ENCODE results near the gene CERCAM. TPM values are rescaled to one million over a fixed set of nuclear protein-coding genes. Genes with fewer than 3 reads are reported as not detected.

Gene CERCAM
- total and polyA plus RNA-seq, 2 experiments from 2014 or later, result 2.7 to 7.9 TPM

DNA sequence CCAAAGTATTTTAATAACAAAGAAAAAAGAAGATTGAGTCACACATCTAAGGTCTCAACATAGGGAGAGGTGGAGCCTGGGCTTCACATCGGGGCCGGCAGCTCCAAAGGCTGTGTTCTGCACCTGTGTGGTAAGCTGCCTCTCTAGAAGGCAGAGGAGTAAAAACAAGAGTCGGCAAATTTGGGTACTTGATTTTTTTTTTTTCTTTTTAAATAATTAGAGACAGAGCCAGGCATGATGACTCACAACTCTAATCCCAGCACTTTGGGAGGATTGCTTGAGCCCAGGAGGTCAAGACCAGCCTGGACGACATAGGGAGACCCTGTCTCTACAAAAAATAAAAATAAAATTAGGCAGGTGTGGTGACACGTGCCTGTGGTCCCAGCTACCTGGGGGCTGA lies 44.8 kb upstream of the CERCAM start:
- H3K4me1 ChIP-seq (ENCODE audit: insufficient read depth), result peaks cover 9% of the 10 kb centered on the region
- no peak overlapping the region for H3K4me3 ChIP-seq
- Mint-ChIP-seq H3K27me3 (ENCODE audit: insufficient read depth, low read depth, poor library complexity) (peaks cover 14% of the 10 kb centered on the region), H3K9me3 (no peaks in the 10 kb centered on the region), H3K4me3 (no peak overlapping the region; the same call in 2 of the 3 replicates), H3K27ac (no peak overlapping the region), H3K4me1 (peaks cover 20% of the 10 kb centered on the region), H3K36me3 (ENCODE audit: low read depth) (peaks cover 16% of the 10 kb centered on the region)
- H3F3A ChIP-seq (replicated peaks; ENCODE audit: low read depth), result 0 out of 2 replicates have a peak, but pooled peaks cover 8% of the 10 kb centered on the region
- peaks cover 37% of the 10 kb centered on the region for H3K79me2 ChIP-seq (replicated peaks; ENCODE audit: insufficient read depth)
- ATAC-seq (no peak), DNase-seq (ENCODE audit: low spot score) (no peak)
- peaks cover 16% of the 10 kb centered on the region for H4K20me1 ChIP-seq (replicated peaks; ENCODE audit: insufficient read depth)
- no peak overlapping the region for H2AFZ ChIP-seq
- TF ChIP-seq ZNF331 (CRISPR knock-in tag; IDR thresholded peaks at IDR 0.05; ENCODE audit: low read depth) (no peak), EZH2phosphoT487 (IDR thresholded peaks at IDR 0.05; ENCODE audit: unreplicated experiment) (no peak), JUNB (IDR thresholded peaks at IDR 0.05; ENCODE audit: unreplicated experiment) (no peak), POLR2AphosphoS5 (IDR thresholded peaks at IDR 0.05; ENCODE audit: low read depth) (no peak), CREB1 (CRISPR knock-in tag; IDR thresholded peaks at IDR 0.05; ENCODE audit: low read depth) (no peak), NANOG (IDR thresholded peaks at IDR 0.05; ENCODE audit: borderline replicate concordance) (no peak), STAT1 (IDR thresholded peaks at IDR 0.05; ENCODE audit: unreplicated experiment) (no peak), ZNF114 (CRISPR knock-in tag; IDR thresholded peaks at IDR 0.05) (no peak)
- TF ChIP-seq, protein P1, sequence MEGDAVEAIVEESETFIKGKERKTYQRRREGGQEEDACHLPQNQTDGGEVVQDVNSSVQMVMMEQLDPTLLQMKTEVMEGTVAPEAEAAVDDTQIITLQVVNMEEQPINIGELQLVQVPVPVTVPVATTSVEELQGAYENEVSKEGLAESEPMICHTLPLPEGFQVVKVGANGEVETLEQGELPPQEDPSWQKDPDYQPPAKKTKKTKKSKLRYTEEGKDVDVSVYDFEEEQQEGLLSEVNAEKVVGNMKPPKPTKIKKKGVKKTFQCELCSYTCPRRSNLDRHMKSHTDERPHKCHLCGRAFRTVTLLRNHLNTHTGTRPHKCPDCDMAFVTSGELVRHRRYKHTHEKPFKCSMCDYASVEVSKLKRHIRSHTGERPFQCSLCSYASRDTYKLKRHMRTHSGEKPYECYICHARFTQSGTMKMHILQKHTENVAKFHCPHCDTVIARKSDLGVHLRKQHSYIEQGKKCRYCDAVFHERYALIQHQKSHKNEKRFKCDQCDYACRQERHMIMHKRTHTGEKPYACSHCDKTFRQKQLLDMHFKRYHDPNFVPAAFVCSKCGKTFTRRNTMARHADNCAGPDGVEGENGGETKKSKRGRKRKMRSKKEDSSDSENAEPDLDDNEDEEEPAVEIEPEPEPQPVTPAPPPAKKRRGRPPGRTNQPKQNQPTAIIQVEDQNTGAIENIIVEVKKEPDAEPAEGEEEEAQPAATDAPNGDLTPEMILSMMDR (conservative IDR thresholded peaks at IDR 0.05; ENCODE audit: low read depth in 2 of 2), result no peak
- TF ChIP-seq, protein P2, sequence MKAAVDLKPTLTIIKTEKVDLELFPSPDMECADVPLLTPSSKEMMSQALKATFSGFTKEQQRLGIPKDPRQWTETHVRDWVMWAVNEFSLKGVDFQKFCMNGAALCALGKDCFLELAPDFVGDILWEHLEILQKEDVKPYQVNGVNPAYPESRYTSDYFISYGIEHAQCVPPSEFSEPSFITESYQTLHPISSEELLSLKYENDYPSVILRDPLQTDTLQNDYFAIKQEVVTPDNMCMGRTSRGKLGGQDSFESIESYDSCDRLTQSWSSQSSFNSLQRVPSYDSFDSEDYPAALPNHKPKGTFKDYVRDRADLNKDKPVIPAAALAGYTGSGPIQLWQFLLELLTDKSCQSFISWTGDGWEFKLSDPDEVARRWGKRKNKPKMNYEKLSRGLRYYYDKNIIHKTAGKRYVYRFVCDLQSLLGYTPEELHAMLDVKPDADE (IDR thresholded peaks at IDR 0.05), result no peak
- TF ChIP-seq, protein P3, sequence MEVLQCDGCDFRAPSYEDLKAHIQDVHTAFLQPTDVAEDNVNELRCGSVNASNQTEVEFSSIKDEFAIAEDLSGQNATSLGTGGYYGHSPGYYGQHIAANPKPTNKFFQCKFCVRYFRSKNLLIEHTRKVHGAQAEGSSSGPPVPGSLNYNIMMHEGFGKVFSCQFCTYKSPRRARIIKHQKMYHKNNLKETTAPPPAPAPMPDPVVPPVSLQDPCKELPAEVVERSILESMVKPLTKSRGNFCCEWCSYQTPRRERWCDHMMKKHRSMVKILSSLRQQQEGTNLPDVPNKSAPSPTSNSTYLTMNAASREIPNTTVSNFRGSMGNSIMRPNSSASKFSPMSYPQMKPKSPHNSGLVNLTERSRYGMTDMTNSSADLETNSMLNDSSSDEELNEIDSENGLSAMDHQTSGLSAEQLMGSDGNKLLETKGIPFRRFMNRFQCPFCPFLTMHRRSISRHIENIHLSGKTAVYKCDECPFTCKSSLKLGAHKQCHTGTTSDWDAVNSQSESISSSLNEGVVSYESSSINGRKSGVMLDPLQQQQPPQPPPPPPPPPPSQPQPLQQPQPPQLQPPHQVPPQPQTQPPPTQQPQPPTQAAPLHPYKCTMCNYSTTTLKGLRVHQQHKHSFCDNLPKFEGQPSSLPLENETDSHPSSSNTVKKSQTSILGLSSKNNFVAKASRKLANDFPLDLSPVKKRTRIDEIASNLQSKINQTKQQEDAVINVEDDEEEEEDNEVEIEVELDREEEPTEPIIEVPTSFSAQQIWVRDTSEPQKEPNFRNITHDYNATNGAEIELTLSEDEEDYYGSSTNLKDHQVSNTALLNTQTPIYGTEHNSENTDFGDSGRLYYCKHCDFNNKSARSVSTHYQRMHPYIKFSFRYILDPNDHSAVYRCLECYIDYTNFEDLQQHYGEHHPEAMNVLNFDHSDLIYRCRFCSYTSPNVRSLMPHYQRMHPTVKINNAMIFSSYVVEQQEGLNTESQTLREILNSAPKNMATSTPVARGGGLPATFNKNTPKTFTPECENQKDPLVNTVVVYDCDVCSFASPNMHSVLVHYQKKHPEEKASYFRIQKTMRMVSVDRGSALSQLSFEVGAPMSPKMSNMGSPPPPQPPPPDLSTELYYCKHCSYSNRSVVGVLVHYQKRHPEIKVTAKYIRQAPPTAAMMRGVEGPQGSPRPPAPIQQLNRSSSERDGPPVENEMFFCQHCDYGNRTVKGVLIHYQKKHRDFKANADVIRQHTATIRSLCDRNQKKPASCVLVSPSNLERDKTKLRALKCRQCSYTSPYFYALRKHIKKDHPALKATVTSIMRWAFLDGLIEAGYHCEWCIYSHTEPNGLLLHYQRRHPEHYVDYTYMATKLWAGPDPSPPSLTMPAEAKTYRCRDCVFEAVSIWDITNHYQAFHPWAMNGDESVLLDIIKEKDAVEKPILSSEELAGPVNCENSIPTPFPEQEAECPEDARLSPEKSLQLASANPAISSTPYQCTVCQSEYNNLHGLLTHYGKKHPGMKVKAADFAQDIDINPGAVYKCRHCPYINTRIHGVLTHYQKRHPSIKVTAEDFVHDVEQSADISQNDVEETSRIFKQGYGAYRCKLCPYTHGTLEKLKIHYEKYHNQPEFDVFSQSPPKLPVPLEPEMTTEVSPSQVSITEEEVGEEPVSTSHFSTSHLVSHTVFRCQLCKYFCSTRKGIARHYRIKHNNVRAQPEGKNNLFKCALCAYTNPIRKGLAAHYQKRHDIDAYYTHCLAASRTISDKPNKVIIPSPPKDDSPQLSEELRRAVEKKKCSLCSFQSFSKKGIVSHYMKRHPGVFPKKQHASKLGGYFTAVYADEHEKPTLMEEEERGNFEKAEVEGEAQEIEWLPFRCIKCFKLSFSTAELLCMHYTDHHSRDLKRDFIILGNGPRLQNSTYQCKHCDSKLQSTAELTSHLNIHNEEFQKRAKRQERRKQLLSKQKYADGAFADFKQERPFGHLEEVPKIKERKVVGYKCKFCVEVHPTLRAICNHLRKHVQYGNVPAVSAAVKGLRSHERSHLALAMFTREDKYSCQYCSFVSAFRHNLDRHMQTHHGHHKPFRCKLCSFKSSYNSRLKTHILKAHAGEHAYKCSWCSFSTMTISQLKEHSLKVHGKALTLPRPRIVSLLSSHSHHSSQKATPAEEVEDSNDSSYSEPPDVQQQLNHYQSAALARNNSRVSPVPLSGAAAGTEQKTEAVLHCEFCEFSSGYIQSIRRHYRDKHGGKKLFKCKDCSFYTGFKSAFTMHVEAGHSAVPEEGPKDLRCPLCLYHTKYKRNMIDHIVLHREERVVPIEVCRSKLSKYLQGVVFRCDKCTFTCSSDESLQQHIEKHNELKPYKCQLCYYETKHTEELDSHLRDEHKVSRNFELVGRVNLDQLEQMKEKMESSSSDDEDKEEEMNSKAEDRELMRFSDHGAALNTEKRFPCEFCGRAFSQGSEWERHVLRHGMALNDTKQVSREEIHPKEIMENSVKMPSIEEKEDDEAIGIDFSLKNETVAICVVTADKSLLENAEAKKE (CRISPR knock-in tag; IDR thresholded peaks at IDR 0.05), result no peak
- peaks cover 7% of the 10 kb centered on the region; the same call in 1 of the 2 replicates for H3K27me3 ChIP-seq (ENCODE audit: insufficient read depth)
- H3K27ac ChIP-seq (ENCODE audit: low read depth), result no peak overlapping the region
- H3K36me3 ChIP-seq (ENCODE audit: insufficient read depth), result peaks cover 6% of the 10 kb centered on the region; the same call in 1 of the 2 replicates
- H3K9me2 ChIP-seq (ENCODE audit: insufficient read depth), result no peaks in the 10 kb centered on the region
- no peak overlapping the region for H3K4me2 ChIP-seq
